HG03060 (cell line): Measurements from ENCODE around the gene TSC1.
"Not testable (repeated sequence)": the region's sequence is repeated elsewhere in the genome, so short reads cannot be mapped to it uniquely, and the experiment has no call there.

Experiments used
- ATAC-seq: cut with Tn5 transposase; IDR thresholded peaks from one replicate; pipeline ENCODE4 v1.9.1; 2021; ENCODE audit warnings: low read depth, moderate number of reproducible peaks; ENCODE audit not compliant: unreplicated experiment

TSC1 gene

DNA sequence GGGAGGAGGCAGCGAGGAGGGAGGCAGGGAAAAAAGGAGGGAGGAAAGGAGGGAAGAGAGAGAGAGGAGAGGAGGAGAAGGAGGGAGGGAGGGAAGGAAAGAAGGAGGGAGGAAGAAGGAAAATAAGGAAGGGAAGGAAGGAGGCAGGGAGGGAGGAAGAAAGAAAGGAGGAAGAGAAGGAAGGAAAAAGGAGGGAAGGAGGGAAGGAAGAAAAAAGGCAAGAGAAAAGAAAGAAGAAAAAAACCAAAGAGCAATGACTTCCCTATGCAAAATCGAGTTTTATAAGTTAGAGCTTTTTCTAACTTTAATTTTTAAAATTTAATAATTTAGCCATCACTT, 33.7 kb upstream of the TSC1 start:
- no peak for ATAC-seq

GRCh38 chr9:132976571-132976970, 32.2 kb upstream of the TSC1 start:
- ATAC-seq: no peak

GRCh38 chr9:132975961-132976360, 31.5 kb upstream of the TSC1 start:
- no peak for ATAC-seq

GRCh38 chr9:132973713-132974112, 29.3 kb upstream of the TSC1 start:
- ATAC-seq: no peak

GRCh38 chr9:132973166-132973565, 28.8 kb upstream of the TSC1 start:
- no peak for ATAC-seq

DNA sequence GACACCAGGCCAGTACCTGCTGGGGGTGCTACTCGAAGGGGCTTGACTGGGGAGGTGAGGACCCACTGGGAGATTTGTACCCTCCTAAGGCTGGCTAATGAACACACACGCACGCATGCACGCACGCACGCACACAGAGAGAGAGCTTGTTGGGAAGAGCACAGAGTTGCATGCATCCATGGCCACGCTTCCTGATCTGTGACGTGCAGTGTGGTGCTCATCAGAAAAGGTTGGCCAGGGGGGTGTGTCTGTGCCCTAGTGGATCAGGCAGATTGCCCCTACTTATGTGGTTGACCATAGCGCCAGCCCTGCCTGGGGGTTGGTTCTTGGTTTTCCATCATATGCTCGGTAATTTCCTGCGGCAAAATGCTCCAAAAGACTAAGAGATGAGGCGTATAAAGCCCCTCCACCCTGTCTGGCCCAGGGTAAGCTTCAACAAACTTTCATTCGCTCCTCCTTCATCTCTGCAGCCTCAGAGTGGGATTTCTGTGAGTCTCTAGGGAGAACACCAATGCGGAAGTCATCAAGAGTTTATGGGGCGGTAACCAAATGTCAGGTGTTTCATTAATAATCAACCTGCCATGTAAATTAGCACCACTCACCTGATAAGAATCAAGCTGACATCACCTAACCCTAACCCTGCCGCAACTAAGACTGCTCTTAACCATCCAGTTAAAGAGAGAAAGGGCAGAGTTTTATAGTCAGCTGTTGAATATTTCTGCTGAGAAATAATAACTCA, 26.1 kb upstream of the TSC1 start:
- no peak for ATAC-seq

- ATAC-seq: no peak
These were observed 25.4 kb upstream of the TSC1 start for GRCh38 chr9:132969783-132970182.

GRCh38 chr9:132967908-132968307, 23.5 kb upstream of the TSC1 start:
- ATAC-seq: not testable (repeated sequence)

DNA sequence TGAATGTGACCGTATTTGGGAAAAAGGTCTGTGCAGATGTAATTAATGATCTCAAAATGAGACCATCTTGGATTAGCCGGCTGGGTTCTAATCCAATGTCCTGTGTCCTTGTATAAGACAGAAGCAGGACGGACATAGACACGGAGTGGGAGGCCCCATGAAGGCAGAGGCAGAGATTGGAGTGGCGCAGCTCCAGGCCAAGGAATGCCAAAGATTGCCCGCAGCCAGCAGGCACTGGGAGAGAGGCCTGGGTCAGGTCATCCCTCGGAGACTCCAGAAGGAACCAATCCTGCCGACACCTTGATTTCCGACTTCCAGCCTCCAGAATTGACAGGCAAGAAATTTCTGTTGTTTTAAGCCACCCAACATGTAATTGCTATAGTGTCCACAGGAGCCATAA, 21.1 kb upstream of the TSC1 start:
- no peak for ATAC-seq

DNA sequence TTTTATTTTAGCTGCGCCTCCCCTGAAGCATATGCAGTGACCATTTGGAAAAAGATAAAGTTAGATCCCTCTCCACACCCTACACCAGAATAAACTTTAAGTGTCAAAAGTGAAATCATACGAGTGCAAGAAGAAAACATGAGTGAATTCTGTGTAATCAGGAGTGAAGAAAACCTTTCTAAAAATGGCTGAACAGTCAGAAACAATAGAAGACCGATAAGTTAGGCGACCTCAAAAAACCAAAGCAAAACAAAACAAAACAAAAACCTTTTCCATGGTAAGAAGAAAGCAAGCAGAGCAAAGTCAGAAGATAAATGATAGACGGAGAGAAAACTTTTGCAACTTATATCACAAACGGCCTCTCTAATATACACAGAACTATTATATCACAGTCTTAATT, 16.6 kb upstream of the TSC1 start:
- ATAC-seq: no peak

DNA sequence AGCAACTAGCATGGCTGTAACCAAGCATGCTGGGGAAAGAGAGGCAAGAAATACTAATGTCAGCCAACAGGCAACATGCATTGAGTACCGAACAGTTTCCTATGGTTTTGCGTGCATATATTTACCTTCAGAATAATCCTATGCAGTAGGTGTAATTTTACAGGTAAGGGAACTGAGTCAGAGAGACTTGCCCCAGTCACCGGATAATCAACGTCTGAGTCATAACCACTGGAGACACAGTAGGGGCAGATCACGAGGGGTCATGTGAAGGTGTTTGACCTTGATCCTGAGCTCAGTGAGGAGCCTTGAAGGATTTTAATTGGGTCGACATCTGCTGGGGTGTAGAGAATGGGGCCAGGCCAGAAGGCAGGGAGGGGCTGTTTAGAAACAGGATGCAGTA, 13.4 kb upstream of the TSC1 start:
- ATAC-seq: no peak

- no peak for ATAC-seq
These were observed 11.4 kb upstream of the TSC1 start for GRCh38 chr9:132955768-132956167.

DNA sequence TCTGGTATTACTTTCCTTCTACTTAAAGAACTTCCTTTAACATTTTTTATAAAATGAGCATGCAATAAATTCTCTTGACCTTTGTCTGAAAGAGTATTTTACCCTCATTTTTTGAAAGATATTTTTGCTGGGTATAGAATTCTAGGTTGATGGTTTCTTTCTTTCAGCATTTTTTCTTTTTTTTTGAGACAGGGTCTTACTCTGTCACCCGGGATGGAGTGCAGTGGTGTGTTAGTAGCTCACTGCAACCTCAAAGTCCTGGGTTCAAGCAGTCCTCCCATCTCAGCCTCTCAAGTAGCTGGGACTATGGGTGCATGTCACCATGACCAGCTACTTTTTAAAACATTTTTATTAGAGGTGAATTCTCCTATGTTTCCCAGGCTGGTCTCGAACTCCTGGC, 10.7 kb upstream of the TSC1 start:
- ATAC-seq: no peak

- no peak for ATAC-seq
These were observed 5.3 kb upstream of the TSC1 start for GRCh38 chr9:132949709-132950108.

GRCh38 chr9:132948482-132949050, 4.2 kb upstream of the TSC1 start:
- no peak for ATAC-seq

GRCh38 chr9:132947756-132948155, 3.3 kb upstream of the TSC1 start:
- ATAC-seq: no peak

- ATAC-seq: no peak
These were observed 2.3 kb upstream of the TSC1 start for GRCh38 chr9:132946631-132947295.

GRCh38 chr9:132946211-132946610, 1.8 kb upstream of the TSC1 start:
- ATAC-seq: no peak

DNA sequence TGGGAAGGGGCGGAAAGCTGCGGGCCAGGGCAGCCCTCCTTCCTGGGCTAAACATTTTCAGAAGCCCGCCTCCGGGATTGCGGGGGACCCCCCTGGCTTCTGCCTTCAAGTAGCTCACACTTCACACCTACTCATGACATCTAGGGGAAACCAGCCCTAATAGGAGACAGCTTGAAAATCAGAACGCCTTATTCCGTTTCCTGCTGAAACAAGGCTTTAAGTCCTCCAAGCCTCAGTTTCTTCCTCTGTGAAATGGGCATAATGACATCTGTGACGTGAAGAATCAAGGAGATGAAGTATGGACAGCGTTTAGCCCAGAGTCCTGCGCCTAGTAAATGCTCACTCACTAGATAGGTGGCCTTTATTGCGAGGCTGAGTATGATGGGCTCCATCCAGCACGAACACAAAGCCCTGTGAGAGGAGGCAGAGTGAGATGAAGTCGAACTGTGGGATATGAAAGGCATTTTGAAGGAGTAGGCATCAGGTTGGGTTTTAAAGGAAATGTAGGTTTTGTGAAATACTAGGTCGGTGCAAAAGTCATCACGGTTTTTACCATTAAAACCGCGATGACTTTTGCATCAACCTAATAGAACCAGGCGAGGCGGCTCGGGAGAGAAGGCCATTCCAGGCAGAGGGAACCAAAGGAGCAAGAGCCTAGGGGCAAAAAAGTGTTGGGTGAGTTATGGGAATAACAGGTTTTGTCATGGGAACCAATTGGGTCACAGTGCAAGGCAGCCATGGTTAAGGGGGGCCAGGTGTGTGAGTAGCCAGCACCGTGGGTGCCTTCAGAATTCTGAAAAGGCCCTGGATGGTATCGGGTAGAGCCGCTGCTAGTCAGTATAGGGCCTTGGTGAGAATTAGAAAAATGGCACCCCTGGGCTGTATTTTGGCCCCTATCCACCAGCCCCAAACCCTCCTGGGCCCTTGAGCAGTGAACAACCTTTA, 1.0 kb upstream of the TSC1 start:
- no peak for ATAC-seq

DNA sequence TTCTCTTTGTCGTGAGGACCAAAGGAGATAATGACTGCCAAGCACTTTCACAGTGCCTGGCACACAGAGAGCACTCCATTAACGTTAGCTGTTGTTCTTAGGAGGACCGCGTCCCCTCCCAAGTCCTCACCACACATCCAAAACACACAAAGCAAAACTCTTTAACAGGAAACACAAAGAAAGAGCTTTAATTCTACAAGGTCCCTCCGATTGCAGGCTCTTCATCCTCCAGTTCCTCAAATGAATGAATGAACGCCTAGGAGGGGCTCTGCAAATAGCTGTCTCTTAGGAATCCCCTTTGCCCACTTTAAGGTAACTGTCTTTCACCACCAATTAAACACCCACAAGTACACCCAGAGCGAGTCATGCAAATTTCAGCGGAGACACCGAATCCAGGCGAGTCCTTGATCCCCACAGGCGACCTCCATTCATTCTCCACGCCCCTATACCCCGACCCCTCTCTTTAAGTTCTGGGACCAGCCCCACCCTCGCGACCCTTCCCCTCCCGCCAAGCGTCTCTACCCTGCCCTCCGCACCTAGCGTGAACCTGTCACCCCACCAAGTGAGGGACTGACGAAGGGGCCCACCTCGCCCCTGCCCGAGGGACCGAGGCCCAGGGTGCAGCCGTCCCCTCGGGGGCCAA, 644 bp downstream of the TSC1 start:
- no peak for ATAC-seq
